Measurements from ENCODE around the gene P3H4. TPM values are rescaled to one million over a fixed set of nuclear protein-coding genes. Genes with fewer than 3 reads are reported as not detected.

The P3H4 gene
- total RNA-seq, 1 experiment from 2014 or later, result not detected

DNA sequence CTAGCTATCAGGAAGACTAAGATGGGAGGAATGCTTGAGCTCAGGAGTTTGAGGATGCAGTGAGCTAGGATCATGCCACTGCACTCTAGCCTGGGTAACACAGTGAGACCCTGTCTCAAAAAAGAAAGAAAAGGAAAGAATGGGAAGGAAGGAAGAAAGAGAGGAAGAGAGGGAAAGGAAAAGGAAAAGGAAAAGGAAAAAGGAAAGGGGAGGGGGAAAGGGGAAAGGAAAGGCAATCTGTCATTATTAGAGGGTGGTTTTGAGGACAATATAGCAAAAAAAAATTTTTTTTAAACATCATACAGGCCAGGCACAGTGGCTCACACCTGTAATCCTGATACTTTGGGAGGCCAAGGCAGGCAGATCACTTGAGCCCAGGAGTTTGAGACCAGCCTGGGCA lies 45.6 kb downstream of the P3H4 start:
- Histone ChIP-seq H3K36me3 (ENCODE audit: insufficient read depth, low read length) (peaks cover 21% of the 10 kb centered on the region), H3K9ac (ENCODE audit: low read length) (no peak overlapping the region), H2AFZ (ENCODE audit: low read length) (no peak overlapping the region), H3K9me3 (ENCODE audit: low read length) (no peaks in the 10 kb centered on the region), H4K20me1 (ENCODE audit: insufficient read depth, low read depth, low read length) (no peaks in the 10 kb centered on the region), H3K4me1 (ENCODE audit: low read length) (peaks cover 12% of the 10 kb centered on the region), H3K4me2 (ENCODE audit: low read depth, low read length, poor library complexity, severe bottlenecking) (no peak overlapping the region), H3K79me2 (ENCODE audit: low read length) (peaks cover 15% of the 10 kb centered on the region), H3K4me3 (ENCODE audit: low read length) (no peak overlapping the region), H3K9me2 (replicated peaks; ENCODE audit: insufficient read depth, low read length) (no peaks in the 10 kb centered on the region), H3K27ac (ENCODE audit: low read length) (no peak overlapping the region), H3K27me3 (ENCODE audit: low read length) (no peaks in the 10 kb centered on the region)
- no peak for DNase-seq

DNA sequence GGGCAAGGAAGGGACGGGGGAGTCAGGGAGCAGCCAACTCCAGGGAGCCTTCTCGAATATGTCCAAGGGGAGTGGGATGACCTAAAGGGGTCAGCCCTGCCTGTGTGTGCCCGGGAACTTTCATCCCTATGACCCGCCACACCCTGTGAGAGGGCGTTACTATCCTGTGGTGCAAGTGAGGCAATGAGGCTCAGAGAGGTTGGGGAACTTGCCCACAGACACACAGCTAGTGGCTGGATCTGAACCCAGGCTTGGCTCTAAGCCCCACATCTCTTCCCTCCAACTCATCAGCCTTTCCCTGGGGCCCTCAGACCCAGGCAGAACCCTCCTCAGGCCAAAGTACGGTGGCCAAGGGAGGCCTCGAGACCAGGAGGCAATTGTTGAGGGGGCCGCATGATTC lies 48.4 kb downstream of the P3H4 start:
- H3K36me3 ChIP-seq (ENCODE audit: insufficient read depth, low read length), result peaks cover 21% of the 10 kb centered on the region
- no peak overlapping the region for H3K4me3 ChIP-seq (ENCODE audit: low read length)
- no peaks in the 10 kb centered on the region for H3K79me2 ChIP-seq (ENCODE audit: low read length)
- no peaks in the 10 kb centered on the region for H4K20me1 ChIP-seq (ENCODE audit: insufficient read depth, low read depth, low read length)
- H3K27me3 ChIP-seq (ENCODE audit: low read length), result no peaks in the 10 kb centered on the region
- H3K9me3 ChIP-seq (ENCODE audit: low read length), result no peaks in the 10 kb centered on the region
- no peak overlapping the region for H3K9ac ChIP-seq (ENCODE audit: low read length)
- H3K4me1 ChIP-seq (ENCODE audit: low read length), result peaks cover 2% of the 10 kb centered on the region; the same call in 1 of the 2 replicates
- no peak for DNase-seq
- no peak overlapping the region for H2AFZ ChIP-seq (ENCODE audit: low read length)
- no peak overlapping the region for H3K27ac ChIP-seq (ENCODE audit: low read length)
- no peak overlapping the region for H3K4me2 ChIP-seq (ENCODE audit: low read depth, low read length, poor library complexity, severe bottlenecking)
- no peaks in the 10 kb centered on the region for H3K9me2 ChIP-seq (replicated peaks; ENCODE audit: insufficient read depth, low read length)

DNA sequence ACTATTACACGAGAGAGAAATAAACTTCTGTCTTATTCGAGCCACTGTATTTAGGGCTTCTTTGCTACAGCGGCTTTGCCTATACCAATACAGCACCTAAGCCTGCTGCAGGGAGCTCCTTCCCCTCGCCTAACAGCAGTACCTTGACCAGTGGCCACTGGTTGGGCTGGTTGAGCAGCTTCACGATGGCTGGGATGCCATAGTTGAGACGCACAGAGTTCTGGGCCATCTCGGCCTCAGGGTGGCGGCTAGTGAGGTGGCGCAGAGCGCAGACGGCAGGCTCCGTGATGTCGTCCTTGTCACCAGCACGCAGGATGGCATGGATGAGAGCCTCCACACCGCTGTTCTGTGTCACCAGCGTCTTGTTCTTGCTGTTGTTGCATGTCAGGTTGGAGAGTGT lies 48.9 kb downstream of the P3H4 start:
- no peak overlapping the region for H3K4me2 ChIP-seq (ENCODE audit: low read depth, low read length, poor library complexity, severe bottlenecking)
- H3K27me3 ChIP-seq (ENCODE audit: low read length), result no peaks in the 10 kb centered on the region
- no peak overlapping the region for H3K9ac ChIP-seq (ENCODE audit: low read length)
- H3K79me2 ChIP-seq (ENCODE audit: low read length), result no peaks in the 10 kb centered on the region
- no peaks in the 10 kb centered on the region for H4K20me1 ChIP-seq (ENCODE audit: insufficient read depth, low read depth, low read length)
- H3K4me1 ChIP-seq (ENCODE audit: low read length), result peaks cover 2% of the 10 kb centered on the region; the same call in 1 of the 2 replicates
- H3K9me3 ChIP-seq (ENCODE audit: low read length), result no peaks in the 10 kb centered on the region
- H3K4me3 ChIP-seq (ENCODE audit: low read length), result no peak overlapping the region
- H3K9me2 ChIP-seq (replicated peaks; ENCODE audit: insufficient read depth, low read length), result no peaks in the 10 kb centered on the region
- H2AFZ ChIP-seq (ENCODE audit: low read length), result no peak overlapping the region
- H3K36me3 ChIP-seq (ENCODE audit: insufficient read depth, low read length), result peaks cover 21% of the 10 kb centered on the region
- no peak overlapping the region for H3K27ac ChIP-seq (ENCODE audit: low read length)
- DNase-seq, result no peak

DNA sequence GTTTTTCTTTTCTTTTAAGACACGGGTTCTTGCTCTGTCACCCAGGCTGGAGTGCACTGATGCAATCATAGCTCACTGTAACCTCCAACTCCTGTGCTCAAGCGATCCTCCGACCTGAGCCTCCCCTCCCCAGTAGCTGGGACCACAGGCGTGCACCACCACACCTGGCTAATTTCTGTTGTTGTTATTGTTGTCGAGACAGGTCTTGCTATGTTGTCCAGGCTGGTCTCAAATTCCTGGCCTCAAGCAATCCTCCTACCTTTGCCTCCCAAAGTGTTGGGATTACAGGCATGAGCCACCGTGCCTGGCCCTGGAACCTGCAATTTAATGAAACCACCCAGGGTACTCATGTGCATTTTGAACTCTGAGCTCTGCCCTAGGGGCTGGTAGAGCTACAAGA lies 49.4 kb downstream of the P3H4 start:
- no peak overlapping the region for H2AFZ ChIP-seq (ENCODE audit: low read length)
- no peaks in the 10 kb centered on the region for H3K27me3 ChIP-seq (ENCODE audit: low read length)
- H3K79me2 ChIP-seq (ENCODE audit: low read length), result no peaks in the 10 kb centered on the region

DNA sequence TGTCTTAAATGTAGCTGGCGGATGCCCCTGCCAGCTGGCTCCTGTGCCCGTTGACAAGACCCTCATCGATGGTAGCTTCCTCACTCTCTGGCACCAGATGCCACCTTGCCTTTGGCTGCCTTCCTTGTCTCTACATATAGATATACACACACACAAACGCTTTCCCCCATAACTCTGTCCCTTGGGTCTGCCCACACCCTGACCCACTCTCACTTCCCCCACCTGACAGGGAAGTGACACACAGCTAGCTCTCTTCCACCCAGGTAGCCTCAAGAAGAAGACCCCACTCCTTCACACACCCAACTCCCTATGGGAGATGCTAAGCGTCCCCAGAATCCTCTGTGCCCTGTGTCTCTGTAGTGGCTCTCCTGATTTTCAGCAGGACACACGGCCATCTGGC lies 50.9 kb downstream of the P3H4 start:
- no peak overlapping the region for H3K4me2 ChIP-seq (ENCODE audit: low read depth, low read length, poor library complexity, severe bottlenecking)
- no peaks in the 10 kb centered on the region for H3K9me3 ChIP-seq (ENCODE audit: low read length)
- H3K9me2 ChIP-seq (replicated peaks; ENCODE audit: insufficient read depth, low read length), result no peaks in the 10 kb centered on the region
- H3K36me3 ChIP-seq (ENCODE audit: insufficient read depth, low read length), result peaks cover 13% of the 10 kb centered on the region
- no peaks in the 10 kb centered on the region for H3K27me3 ChIP-seq (ENCODE audit: low read length)
- no peaks in the 10 kb centered on the region for H3K79me2 ChIP-seq (ENCODE audit: low read length)
- no peak overlapping the region for H2AFZ ChIP-seq (ENCODE audit: low read length)
- no peak overlapping the region for H3K27ac ChIP-seq (ENCODE audit: low read length)
- no peak for DNase-seq
- no peak overlapping the region for H3K4me3 ChIP-seq (ENCODE audit: low read length)
- no peaks in the 10 kb centered on the region for H4K20me1 ChIP-seq (ENCODE audit: insufficient read depth, low read depth, low read length)
- no peak overlapping the region for H3K9ac ChIP-seq (ENCODE audit: low read length)
- H3K4me1 ChIP-seq (ENCODE audit: low read length), result peaks cover 2% of the 10 kb centered on the region; the same call in 1 of the 2 replicates

More for the DNA sequence above, 49.4 kb downstream of the P3H4 start:
- H3K9me2 ChIP-seq (replicated peaks; ENCODE audit: insufficient read depth, low read length), result no peaks in the 10 kb centered on the region
- no peak overlapping the region for H3K27ac ChIP-seq (ENCODE audit: low read length)
- H3K4me3 ChIP-seq (ENCODE audit: low read length), result no peak overlapping the region
- peaks cover 21% of the 10 kb centered on the region for H3K36me3 ChIP-seq (ENCODE audit: insufficient read depth, low read length)
- peaks cover 2% of the 10 kb centered on the region; the same call in 1 of the 2 replicates for H3K4me1 ChIP-seq (ENCODE audit: low read length)
- no peaks in the 10 kb centered on the region for H4K20me1 ChIP-seq (ENCODE audit: insufficient read depth, low read depth, low read length)
- no peak overlapping the region for H3K4me2 ChIP-seq (ENCODE audit: low read depth, low read length, poor library complexity, severe bottlenecking)
- no peak overlapping the region for H3K9ac ChIP-seq (ENCODE audit: low read length)
- no peaks in the 10 kb centered on the region for H3K9me3 ChIP-seq (ENCODE audit: low read length)
- DNase-seq, result no peak

DNA sequence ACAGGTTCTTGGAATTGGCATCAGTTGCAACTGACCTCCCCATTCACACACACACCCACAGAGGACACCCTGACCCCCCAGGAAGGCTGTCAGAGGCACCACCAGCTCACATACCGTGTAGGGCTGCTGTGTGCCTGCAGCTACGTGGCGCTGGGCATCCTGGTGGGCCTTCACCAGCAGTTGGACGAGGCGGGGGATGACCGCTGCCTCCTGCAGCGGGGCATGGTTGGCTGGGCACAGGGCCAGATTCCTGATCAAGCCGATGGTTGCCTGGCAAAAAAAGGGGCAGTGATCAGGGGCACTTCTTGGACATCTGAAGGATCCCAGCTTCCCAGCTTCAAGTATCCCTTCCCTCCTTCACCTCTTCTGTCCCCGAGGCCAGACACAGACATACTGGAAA lies 53.1 kb downstream of the P3H4 start:
- Histone ChIP-seq H3K79me2 (ENCODE audit: low read length) (no peaks in the 10 kb centered on the region), H3K9ac (ENCODE audit: low read length) (no peak overlapping the region), H3K27ac (ENCODE audit: low read length) (no peak overlapping the region), H3K4me1 (ENCODE audit: low read length) (peaks cover 2% of the 10 kb centered on the region; the same call in 1 of the 2 replicates), H3K36me3 (ENCODE audit: insufficient read depth, low read length) (peaks cover 9% of the 10 kb centered on the region), H4K20me1 (ENCODE audit: insufficient read depth, low read depth, low read length) (no peaks in the 10 kb centered on the region), H3K9me2 (replicated peaks; ENCODE audit: insufficient read depth, low read length) (no peaks in the 10 kb centered on the region), H3K27me3 (ENCODE audit: low read length) (no peaks in the 10 kb centered on the region), H3K4me2 (ENCODE audit: low read depth, low read length, poor library complexity, severe bottlenecking) (no peak overlapping the region), H3K9me3 (ENCODE audit: low read length) (no peaks in the 10 kb centered on the region), H3K4me3 (ENCODE audit: low read length) (no peak overlapping the region), H2AFZ (ENCODE audit: low read length) (no peak overlapping the region)
- no peak for DNase-seq

DNA sequence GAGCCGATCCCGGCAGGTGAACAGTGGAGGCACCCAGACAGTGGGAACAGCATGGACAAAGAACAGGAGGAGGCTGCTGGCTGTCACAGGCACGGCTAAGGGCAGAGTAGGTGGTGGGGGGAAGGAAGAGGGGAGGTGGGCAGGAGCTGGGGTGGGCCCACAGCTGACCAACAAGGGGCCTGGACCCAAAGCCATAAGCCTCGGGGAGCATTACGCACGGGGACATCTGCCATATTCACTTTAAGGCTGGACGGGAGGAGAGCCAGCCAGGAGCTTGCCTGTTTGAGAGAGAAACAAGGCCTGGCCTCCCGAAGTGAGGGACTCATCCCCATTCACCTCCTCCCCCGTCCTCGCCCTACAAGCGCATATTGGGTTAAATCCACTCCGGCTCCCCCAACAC lies 57.7 kb downstream of the P3H4 start:
- Histone ChIP-seq H4K20me1 (ENCODE audit: insufficient read depth, low read depth, low read length) (no peaks in the 10 kb centered on the region), H3K4me3 (ENCODE audit: low read length) (no peak overlapping the region), H3K36me3 (ENCODE audit: insufficient read depth, low read length) (no peaks in the 10 kb centered on the region; the same call in 1 of the 2 replicates), H3K9ac (ENCODE audit: low read length) (no peak overlapping the region), H3K4me2 (ENCODE audit: low read depth, low read length, poor library complexity, severe bottlenecking) (no peak overlapping the region), H2AFZ (ENCODE audit: low read length) (no peak overlapping the region), H3K9me2 (replicated peaks; ENCODE audit: insufficient read depth, low read length) (no peaks in the 10 kb centered on the region), H3K4me1 (ENCODE audit: low read length) (no peaks in the 10 kb centered on the region), H3K27ac (ENCODE audit: low read length) (no peak overlapping the region), H3K79me2 (ENCODE audit: low read length) (no peaks in the 10 kb centered on the region), H3K9me3 (ENCODE audit: low read length) (no peaks in the 10 kb centered on the region), H3K27me3 (ENCODE audit: low read length) (no peaks in the 10 kb centered on the region)
- no peak for DNase-seq

All from Karpas-422 (cell line).